Measurements from ENCODE around the gene C1QTNF7. TPM values are rescaled to one million over a fixed set of nuclear protein-coding genes. Genes with fewer than 3 reads are reported as not detected.
A peak's percentile ranks its signal among the peaks of the same experiment; 100 is the strongest.

Gene C1QTNF7
- total RNA-seq, 4 donors from 2014 or later: 21.1 to 52.1 (median 37.6) TPM

- H3K27ac ChIP-seq: peak overlapping the region in 3 of 4 donors; percentile 48 to 62 (median 56)
- 53 to 72% methylated on average over 6 of the region's 6 CpGs for WGBS, 2 donors (ENCODE audit: low coverage in 1 of 2)
- H3K4me1 ChIP-seq: peaks cover 0 to 52% (median 3%) of the 10 kb centered on the region in 3 donors
- no peak for TF ChIP-seq EP300 (IDR thresholded peaks at IDR 0.05)
- TF ChIP-seq, protein P1, sequence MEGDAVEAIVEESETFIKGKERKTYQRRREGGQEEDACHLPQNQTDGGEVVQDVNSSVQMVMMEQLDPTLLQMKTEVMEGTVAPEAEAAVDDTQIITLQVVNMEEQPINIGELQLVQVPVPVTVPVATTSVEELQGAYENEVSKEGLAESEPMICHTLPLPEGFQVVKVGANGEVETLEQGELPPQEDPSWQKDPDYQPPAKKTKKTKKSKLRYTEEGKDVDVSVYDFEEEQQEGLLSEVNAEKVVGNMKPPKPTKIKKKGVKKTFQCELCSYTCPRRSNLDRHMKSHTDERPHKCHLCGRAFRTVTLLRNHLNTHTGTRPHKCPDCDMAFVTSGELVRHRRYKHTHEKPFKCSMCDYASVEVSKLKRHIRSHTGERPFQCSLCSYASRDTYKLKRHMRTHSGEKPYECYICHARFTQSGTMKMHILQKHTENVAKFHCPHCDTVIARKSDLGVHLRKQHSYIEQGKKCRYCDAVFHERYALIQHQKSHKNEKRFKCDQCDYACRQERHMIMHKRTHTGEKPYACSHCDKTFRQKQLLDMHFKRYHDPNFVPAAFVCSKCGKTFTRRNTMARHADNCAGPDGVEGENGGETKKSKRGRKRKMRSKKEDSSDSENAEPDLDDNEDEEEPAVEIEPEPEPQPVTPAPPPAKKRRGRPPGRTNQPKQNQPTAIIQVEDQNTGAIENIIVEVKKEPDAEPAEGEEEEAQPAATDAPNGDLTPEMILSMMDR (IDR thresholded peaks at IDR 0.05): no peak
- TF ChIP-seq POLR2A (IDR thresholded peaks at IDR 0.05): no peak
- no peak for TF ChIP-seq POLR2AphosphoS5 (IDR thresholded peaks at IDR 0.05)
- H3K36me3 ChIP-seq: no peaks in the 10 kb centered on the region
- H3K9me3 ChIP-seq: no peaks in the 10 kb centered on the region
- no peak for ATAC-seq
- H3K27me3 ChIP-seq: no peaks in the 10 kb centered on the region
- H3K4me3 ChIP-seq: no peak overlapping the region
Measured at GRCh38 chr4:15385515-15385914, 42.3 kb upstream of the C1QTNF7 start.

DNA sequence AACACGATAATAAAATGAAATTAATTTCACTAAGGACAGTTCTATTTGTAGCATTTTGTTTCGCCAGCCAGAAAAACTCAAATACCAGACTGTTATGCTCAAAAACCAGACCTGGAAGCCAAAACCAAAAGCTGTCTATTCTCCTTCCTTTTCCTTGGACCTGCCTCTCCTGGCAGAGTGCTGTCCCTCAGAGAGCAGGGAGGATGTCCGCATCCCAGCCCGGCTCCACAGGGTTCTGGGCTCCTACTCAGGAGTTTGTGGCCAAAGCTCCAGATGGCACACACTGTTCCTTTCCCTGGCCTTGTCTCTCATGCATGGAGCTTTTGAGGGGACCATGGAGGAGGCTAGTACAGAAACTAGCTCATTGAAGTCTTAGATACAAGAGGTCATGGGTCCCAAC is 41.9 kb upstream of the C1QTNF7 start:
- no peaks in the 10 kb centered on the region for H3K9me3 ChIP-seq
- no peak overlapping the region for H3K4me3 ChIP-seq
- no peaks in the 10 kb centered on the region for H3K27me3 ChIP-seq
- peaks cover 0 to 52% (median 3%) of the 10 kb centered on the region in 3 donors for H3K4me1 ChIP-seq
- peak overlapping the region in 3 of 4 donors; percentile 48 to 62 (median 56) for H3K27ac ChIP-seq
- WGBS, 2 donors (ENCODE audit: low coverage in 1 of 2): 17 to 41% methylated on average over 4 of the region's 4 CpGs
- no peaks in the 10 kb centered on the region for H3K36me3 ChIP-seq
- peak; percentile 75 for ATAC-seq
- TF ChIP-seq, protein P1 (IDR thresholded peaks at IDR 0.05): no peak
- TF ChIP-seq EP300 (IDR thresholded peaks at IDR 0.05): no peak
- TF ChIP-seq POLR2AphosphoS5 (IDR thresholded peaks at IDR 0.05): no peak
- no peak for TF ChIP-seq POLR2A (IDR thresholded peaks at IDR 0.05)

DNA sequence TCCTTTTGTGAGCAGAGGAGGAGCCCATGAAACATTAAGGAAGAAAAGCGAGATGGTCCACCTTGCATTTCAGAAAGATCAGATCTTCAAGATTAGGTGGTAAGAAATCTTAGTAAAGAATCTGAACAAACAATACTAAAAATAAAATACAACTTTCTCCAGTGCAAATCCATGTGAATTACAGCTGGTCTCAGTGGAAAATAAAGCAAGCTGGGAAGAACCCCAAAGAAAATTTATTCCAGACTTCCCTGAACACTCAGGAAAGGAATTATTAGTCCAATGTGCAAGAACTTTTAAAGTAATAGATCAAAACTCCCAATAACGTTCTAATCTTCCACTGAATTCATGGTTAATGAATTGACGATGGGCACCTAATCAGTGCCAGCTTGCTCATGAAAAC is 37.3 kb upstream of the C1QTNF7 start:
- H3K27me3 ChIP-seq: no peaks in the 10 kb centered on the region
- peaks cover 0 to 34% (median 0%) of the 10 kb centered on the region in 3 donors for H3K4me1 ChIP-seq
- TF ChIP-seq, protein P1 (IDR thresholded peaks at IDR 0.05): no peak
- TF ChIP-seq POLR2AphosphoS5 (IDR thresholded peaks at IDR 0.05) (no peak), EP300 (IDR thresholded peaks at IDR 0.05) (no peak), POLR2A (IDR thresholded peaks at IDR 0.05) (no peak)
- H3K4me3 ChIP-seq: no peak overlapping the region
- 65 to 80% methylated on average over 3 of the region's 3 CpGs for WGBS, 2 donors (ENCODE audit: low coverage in 1 of 2)
- H3K36me3 ChIP-seq: no peaks in the 10 kb centered on the region
- H3K9me3 ChIP-seq: no peaks in the 10 kb centered on the region
- ATAC-seq: no peak
- H3K27ac ChIP-seq: no peak overlapping the region

DNA sequence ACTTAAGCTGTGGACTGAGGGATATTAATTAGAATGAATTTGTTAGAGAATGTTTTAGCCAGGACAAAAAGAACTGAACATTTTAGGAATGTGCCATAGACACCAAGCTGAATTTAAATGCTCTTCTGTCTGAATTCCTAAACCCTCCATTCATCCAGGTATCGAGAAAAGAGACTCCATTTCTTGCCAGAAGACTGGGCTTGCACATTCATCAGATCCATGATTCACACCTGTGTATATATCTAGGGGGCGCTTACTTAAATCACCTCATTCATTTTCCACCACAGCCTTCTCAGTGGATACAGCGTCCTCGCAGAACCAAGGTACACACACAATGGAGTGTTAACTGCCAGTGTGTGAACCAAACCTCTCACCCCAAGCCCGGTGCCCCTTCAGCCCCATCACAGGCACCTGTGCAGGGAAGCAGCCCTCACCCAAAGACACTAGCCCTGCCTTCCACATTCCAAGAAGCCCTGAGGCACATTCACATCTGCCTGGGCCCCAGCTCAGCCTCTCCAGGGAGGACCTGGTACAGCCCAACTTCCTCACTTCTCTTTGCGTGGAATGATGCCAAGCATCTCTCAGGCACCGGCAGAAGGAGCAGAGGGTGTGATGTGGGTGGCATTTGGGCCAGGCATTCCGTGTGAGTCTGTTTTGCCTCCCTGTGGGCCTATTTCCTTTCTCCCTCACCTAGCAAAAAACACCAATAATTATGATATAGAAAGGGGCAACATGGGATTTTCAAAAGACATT is 35.6 kb upstream of the C1QTNF7 start:
- Histone ChIP-seq H3K27me3 (no peaks in the 10 kb centered on the region), H3K27ac (peak overlapping the region in 3 of 4 donors; percentile 40 to 69 (median 45))

More for the DNA sequence above, 35.6 kb upstream of the C1QTNF7 start:
- Histone ChIP-seq H3K36me3 (no peaks in the 10 kb centered on the region), H3K4me1 (peaks cover 0 to 34% (median 0%) of the 10 kb centered on the region in 3 donors), H3K9me3 (no peaks in the 10 kb centered on the region), H3K4me3 (no peak overlapping the region)
- TF ChIP-seq EP300 (IDR thresholded peaks at IDR 0.05) (no peak), POLR2AphosphoS5 (IDR thresholded peaks at IDR 0.05) (no peak), POLR2A (IDR thresholded peaks at IDR 0.05) (no peak)
- TF ChIP-seq, protein P1 (IDR thresholded peaks at IDR 0.05): no peak
- ATAC-seq: no peak
- WGBS, 2 donors (ENCODE audit: low coverage in 1 of 2): 64 to 69% methylated on average over 5 to 7 of the region's 8 CpGs
